ENCODE results near the gene ECE1. TPM values are rescaled to one million over a fixed set of nuclear protein-coding genes. Genes with fewer than 3 reads are reported as not detected.

ECE1 gene
- total and polyA plus RNA-seq, 2 of the 13 experiments (the other 11 are each of a cell fraction or from before 2014, with no cell fraction given): 13.5 to 21.2 TPM

GRCh38 chr1:21307663-21308305 is 17.5 kb upstream of the ECE1 start:
- no peak overlapping the region for H2AFZ ChIP-seq (ENCODE audit: low read length)
- no TSS peak for BruUV-seq (replicated peaks)
- H3K4me2 ChIP-seq (ENCODE audit: low read depth, low read length): no peak overlapping the region
- H3K4me3 ChIP-seq (replicated peaks in 1 of 3; ENCODE audit: insufficient read depth in 1 of 3, low read depth in 2 of 3, low read length in 3 of 3): no peak overlapping the region
- TF ChIP-seq MATR3 (CRISPR knock-in tag; IDR thresholded peaks at IDR 0.05): no peak
- no peak for TF ChIP-seq ZNF30 (CRISPR knock-in tag; IDR thresholded peaks at IDR 0.05)
- TF ChIP-seq TMF1 (CRISPR knock-in tag; IDR thresholded peaks at IDR 0.05; ENCODE audit: low read depth): no peak
- TF ChIP-seq IRF9 (CRISPR knock-in tag; IDR thresholded peaks at IDR 0.05; ENCODE audit: borderline replicate concordance): no peak
- no peak for TF ChIP-seq ZNF136 (CRISPR knock-in tag; IDR thresholded peaks at IDR 0.05; ENCODE audit: low read depth)
- TF ChIP-seq TEAD2 (CRISPR knock-in tag; IDR thresholded peaks at IDR 0.05): no peak
- TF ChIP-seq MLX (CRISPR knock-in tag; IDR thresholded peaks at IDR 0.05): no peak
- no peak for TF ChIP-seq TP53 (CRISPR knock-in tag; conservative IDR thresholded peaks at IDR 0.05)
- no peak for TF ChIP-seq ZMYM4 (CRISPR knock-in tag; IDR thresholded peaks at IDR 0.05)
- TF ChIP-seq JARID2 (CRISPR knock-in tag; IDR thresholded peaks at IDR 0.05; ENCODE audit: insufficient replicate concordance): no peak
- no peak for TF ChIP-seq ZNF781 (CRISPR knock-in tag; IDR thresholded peaks at IDR 0.05; ENCODE audit: borderline replicate concordance, not compliant biosample characterization)
- no peak for TF ChIP-seq ZNF678 (CRISPR knock-in tag; IDR thresholded peaks at IDR 0.05)
- no peak for TF ChIP-seq ZBTB43 (CRISPR knock-in tag; conservative IDR thresholded peaks at IDR 0.05)
- no peak for TF ChIP-seq ZSCAN20 (CRISPR knock-in tag; IDR thresholded peaks at IDR 0.05; ENCODE audit: borderline replicate concordance)
- no peak for TF ChIP-seq RXRB (CRISPR knock-in tag; IDR thresholded peaks at IDR 0.05; ENCODE audit: borderline replicate concordance)
- TF ChIP-seq ZNF281 (CRISPR knock-in tag; IDR thresholded peaks at IDR 0.05; ENCODE audit: borderline replicate concordance): no peak
- TF ChIP-seq DR1 (CRISPR knock-in tag; IDR thresholded peaks at IDR 0.05): no peak
- H3K36me3 ChIP-seq (replicated peaks in 1 of 2; ENCODE audit: control insufficient read depth in 1 of 2, insufficient read depth in 2 of 2, low read length in 2 of 2): no peaks in the 10 kb centered on the region
- intact Hi-C loops (cut with micrococcal nuclease; ENCODE audit: unreplicated experiment) (no loop called here), in situ Hi-C loops (cut with HindIII; ENCODE audit: extremely low pct_ligation_motif_present, low pct_unique_long_range_greater_than_20kb) (loop anchor here (5.0 kb wide), 1 partner anchor 60 kb away; no protein-coding TSS in a partner anchor)
- POLR2A ChIA-PET: no interaction called here
- H3K27me3 ChIP-seq (ENCODE audit: control insufficient read depth in 1 of 2, insufficient read depth in 2 of 2, low read length in 2 of 2): no peaks in the 10 kb centered on the region
- FAIRE-seq: no peak
- no peaks in the 10 kb centered on the region for H3K79me2 ChIP-seq (ENCODE audit: insufficient read depth, low read length)
- ATAC-seq: no peak
- H3K9ac ChIP-seq (ENCODE audit: insufficient read depth, low read depth, low read length): no peak overlapping the region
- WGBS (ENCODE audit: low lambda C conversion rate): 85% methylated on average over 2 of the region's 6 CpGs
- CTCF ChIA-PET (ENCODE audit: low intra/inter-chr PET ratio, low total read pairs): no interaction called here
- no peak for DNase-seq (ENCODE audit: low spot score)
- H3K27ac ChIP-seq (ENCODE audit: extremely low read length, insufficient read depth, low read length): no peak overlapping the region
- no peaks in the 10 kb centered on the region for H3K9me3 ChIP-seq (ENCODE audit: low read length)
- H3K4me1 ChIP-seq (ENCODE audit: insufficient read depth, low read length): peaks cover 25% of the 10 kb centered on the region
- peaks cover 3% of the 10 kb centered on the region; the same call in 1 of the 2 replicates for H4K20me1 ChIP-seq (ENCODE audit: insufficient read depth, low read length)

Measured in HepG2 (cell line).